Neural cell (in vitro differentiated cells): ENCODE measurements around the gene TXLNG.

Experiments
- POLR2AphosphoS5 ChIP-seq: IDR thresholded peaks from 2 replicates; pipeline ENCODE4 v1.6.1; 2012
- RAD21 ChIP-seq: fragments of 450-650 bp; conservative IDR thresholded peaks from 2 replicates; pipeline ENCODE4 v1.6.1; 2014; ENCODE audit warnings: antibody characterized with exemption, mild to moderate bottlenecking, moderate library complexity
- SMC3 ChIP-seq: fragments of 450-650 bp; conservative IDR thresholded peaks from 2 replicates; pipeline ENCODE4 v1.6.1; 2014; ENCODE audit warnings: antibody characterized with exemption, mild to moderate bottlenecking, moderate library complexity; ENCODE audit not compliant: poor library complexity
- TAF1 ChIP-seq: IDR thresholded peaks from 2 replicates; pipeline ENCODE4 v1.6.1; 2012; ENCODE audit warnings: low read depth
- TF ChIP-seq, protein P1 (sequence below): fragments of 450-650 bp; IDR thresholded peaks from 2 replicates; pipeline ENCODE4 v1.5.1; 2014; ENCODE audit warnings: antibody characterized with exemption, mild to moderate bottlenecking, moderate library complexity; ENCODE audit not compliant: poor library complexity, severe bottlenecking

DNA sequence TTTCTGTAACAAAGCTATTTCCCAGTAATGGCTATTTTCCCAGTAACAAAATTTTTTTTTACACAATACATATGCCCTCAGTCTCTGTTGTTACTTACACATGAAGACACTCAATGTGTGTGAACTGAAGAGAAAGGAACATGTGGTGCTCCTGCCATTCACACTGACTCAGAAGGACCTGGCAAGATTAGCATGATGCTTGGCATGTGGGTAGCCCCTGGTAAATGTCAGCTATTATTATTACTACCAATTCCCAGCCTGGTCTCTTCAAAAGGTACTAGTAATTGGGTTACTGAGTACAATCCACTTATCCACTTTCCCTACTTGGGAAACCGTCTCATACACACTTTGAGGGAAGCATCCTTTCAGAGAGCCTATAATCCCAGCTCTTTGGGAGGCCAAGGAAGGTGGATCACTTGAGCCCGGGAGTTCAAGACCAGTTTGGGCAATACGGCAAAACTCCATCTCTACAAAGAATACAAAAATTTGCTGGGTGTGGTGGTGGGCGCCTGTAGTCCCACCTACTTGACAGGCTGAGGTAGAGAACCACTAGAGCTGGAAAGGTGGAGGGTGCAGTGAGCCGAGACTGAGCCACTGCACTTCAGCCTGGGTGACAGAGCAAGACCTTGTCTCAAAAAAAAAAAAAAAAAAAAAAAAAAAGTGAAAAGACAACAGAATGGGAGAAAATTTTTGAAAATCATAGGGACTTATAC is 69.3 kb downstream of the TXLNG start:
- TF ChIP-seq RAD21: no peak
- TF ChIP-seq, protein P1, sequence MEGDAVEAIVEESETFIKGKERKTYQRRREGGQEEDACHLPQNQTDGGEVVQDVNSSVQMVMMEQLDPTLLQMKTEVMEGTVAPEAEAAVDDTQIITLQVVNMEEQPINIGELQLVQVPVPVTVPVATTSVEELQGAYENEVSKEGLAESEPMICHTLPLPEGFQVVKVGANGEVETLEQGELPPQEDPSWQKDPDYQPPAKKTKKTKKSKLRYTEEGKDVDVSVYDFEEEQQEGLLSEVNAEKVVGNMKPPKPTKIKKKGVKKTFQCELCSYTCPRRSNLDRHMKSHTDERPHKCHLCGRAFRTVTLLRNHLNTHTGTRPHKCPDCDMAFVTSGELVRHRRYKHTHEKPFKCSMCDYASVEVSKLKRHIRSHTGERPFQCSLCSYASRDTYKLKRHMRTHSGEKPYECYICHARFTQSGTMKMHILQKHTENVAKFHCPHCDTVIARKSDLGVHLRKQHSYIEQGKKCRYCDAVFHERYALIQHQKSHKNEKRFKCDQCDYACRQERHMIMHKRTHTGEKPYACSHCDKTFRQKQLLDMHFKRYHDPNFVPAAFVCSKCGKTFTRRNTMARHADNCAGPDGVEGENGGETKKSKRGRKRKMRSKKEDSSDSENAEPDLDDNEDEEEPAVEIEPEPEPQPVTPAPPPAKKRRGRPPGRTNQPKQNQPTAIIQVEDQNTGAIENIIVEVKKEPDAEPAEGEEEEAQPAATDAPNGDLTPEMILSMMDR: no peak
- no peak for TF ChIP-seq POLR2AphosphoS5
- TF ChIP-seq SMC3: no peak
- TF ChIP-seq TAF1: no peak
